ENCODE data around the gene ADAMTS4.

The ADAMTS4 gene

DNA sequence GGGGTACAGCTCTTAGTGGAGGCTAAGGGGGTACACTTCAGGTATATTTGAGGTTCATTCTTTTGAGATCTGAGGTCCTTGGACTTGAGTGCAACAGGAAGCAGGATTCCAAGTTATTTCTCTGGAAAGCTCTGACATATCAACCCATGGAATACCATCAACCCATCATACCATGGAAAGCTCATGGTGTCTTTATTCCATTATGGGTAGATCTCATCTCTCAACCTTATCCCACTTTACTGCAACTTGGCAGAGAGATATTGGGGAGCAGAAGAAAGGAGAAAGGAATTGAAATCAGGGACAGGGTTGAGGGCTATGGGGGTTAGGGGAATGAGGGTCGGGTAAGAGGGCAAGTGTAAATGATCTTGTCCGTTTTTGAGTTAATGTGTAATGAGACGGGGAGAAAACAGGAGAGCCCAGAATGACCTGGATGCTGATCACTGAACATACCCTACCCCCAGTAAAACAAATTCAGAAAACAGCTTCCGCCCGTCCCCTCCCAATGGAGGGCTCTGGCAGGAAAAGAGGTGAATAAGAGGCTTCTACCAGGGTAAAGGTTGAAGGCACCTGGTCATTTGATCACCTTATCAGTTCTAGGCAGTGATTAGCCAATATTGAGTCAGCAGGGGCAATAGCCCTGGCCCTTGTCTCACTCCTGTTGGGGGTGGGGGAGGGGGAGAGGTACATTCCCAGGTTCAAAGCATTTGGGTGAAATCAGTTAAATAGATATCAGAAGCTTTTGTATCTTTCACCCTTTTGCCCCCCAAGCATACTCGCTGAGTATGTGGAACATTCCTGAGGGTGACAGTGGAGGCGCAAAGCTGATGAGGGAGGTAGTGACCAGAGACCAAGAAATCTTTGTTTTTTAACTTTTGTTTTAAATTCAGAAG lies 25.2 kb upstream of the ADAMTS4 start:
- Mint-ChIP-seq H3K27ac (no peak overlapping the region), H3K27me3 (ENCODE audit: low read depth, poor library complexity) (peaks cover 14% of the 10 kb centered on the region), H3K9me3 (no peaks in the 10 kb centered on the region), H3K4me3 (no peak overlapping the region), H3K4me1 (peaks cover 52% of the 10 kb centered on the region), H3K36me3 (ENCODE audit: low read depth) (peaks cover 6% of the 10 kb centered on the region)
- DNase-seq: no peak
- TF ChIP-seq, protein P1, sequence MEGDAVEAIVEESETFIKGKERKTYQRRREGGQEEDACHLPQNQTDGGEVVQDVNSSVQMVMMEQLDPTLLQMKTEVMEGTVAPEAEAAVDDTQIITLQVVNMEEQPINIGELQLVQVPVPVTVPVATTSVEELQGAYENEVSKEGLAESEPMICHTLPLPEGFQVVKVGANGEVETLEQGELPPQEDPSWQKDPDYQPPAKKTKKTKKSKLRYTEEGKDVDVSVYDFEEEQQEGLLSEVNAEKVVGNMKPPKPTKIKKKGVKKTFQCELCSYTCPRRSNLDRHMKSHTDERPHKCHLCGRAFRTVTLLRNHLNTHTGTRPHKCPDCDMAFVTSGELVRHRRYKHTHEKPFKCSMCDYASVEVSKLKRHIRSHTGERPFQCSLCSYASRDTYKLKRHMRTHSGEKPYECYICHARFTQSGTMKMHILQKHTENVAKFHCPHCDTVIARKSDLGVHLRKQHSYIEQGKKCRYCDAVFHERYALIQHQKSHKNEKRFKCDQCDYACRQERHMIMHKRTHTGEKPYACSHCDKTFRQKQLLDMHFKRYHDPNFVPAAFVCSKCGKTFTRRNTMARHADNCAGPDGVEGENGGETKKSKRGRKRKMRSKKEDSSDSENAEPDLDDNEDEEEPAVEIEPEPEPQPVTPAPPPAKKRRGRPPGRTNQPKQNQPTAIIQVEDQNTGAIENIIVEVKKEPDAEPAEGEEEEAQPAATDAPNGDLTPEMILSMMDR (IDR thresholded peaks at IDR 0.05): no peak

DNA sequence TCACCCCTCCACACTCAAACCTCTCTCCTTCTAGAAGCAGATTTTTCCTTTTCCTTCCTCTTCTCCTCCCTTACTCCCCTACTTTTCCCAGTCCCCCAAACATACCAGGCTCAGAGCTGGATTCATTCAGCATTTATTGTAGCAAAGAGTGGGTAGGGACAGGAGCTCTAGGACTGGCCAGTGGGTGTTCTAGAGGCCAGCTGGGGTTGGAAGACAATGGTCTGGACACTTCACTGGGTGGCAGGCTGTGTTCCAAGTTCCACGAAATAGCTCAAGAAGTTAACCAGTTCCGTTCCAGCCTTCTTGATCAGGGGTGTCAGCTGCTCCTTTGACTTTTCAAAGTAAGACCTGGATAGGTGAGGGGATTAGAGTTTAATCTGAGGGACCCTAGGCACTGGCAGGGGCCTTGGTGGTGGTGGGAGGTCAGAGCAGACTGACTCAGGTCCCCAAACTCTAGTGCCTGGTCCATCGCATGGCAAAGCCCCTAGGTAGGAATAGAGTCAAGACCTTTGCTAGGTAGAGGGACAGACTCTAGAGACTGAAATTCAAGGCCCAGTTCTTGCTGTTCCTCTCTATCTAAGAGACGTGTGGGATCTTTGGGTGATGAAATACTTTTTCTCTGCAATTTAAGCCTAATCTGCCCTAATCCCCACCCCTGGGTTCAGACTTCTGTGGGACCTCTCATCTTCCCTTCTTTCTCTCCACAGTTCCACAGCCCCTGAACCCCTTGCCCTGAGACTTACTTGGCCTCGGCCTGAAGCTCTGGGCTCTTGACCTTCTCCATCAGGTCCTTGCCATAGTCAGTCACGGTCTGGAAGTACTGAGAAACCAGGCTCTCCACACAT lies 23.5 kb upstream of the ADAMTS4 start:
- H3K4me3 Mint-ChIP-seq: no peak overlapping the region
- H3K9me3 Mint-ChIP-seq: no peaks in the 10 kb centered on the region
- no peak overlapping the region for H3K27ac Mint-ChIP-seq
- DNase-seq: no peak
- H3K36me3 Mint-ChIP-seq (ENCODE audit: low read depth): no peaks in the 10 kb centered on the region
- H3K27me3 Mint-ChIP-seq (ENCODE audit: low read depth, poor library complexity): peaks cover 10% of the 10 kb centered on the region
- TF ChIP-seq, protein P1 (IDR thresholded peaks at IDR 0.05): no peak
- H3K4me1 Mint-ChIP-seq: peaks cover 61% of the 10 kb centered on the region

DNA sequence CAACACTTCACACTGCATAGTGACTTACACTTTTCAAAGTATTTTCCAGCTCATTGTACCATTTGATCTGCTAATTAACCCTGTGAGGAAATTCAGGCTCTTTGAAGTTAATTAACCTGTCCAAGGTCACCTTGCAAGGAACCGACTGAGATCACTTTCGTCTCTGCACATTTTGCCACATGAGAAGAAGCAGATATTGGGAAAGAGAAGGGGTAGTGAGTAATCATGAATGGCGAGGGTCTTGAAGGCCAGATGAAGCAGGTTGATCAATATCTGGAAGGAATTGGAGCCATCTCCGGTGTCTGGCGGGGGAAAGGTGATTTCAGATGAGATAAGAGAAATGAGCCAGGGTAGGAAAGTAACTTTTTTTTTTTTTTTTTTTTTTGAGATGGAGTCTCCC lies 21.1 kb upstream of the ADAMTS4 start:
- Mint-ChIP-seq H3K9me3 (no peaks in the 10 kb centered on the region), H3K4me3 (no peak overlapping the region), H3K27ac (no peak overlapping the region), H3K36me3 (ENCODE audit: low read depth) (peaks cover 3% of the 10 kb centered on the region), H3K27me3 (ENCODE audit: low read depth, poor library complexity) (peaks cover 10% of the 10 kb centered on the region), H3K4me1 (peaks cover 50% of the 10 kb centered on the region)
- TF ChIP-seq, protein P1 (IDR thresholded peaks at IDR 0.05): no peak
- DNase-seq: no peak

DNA sequence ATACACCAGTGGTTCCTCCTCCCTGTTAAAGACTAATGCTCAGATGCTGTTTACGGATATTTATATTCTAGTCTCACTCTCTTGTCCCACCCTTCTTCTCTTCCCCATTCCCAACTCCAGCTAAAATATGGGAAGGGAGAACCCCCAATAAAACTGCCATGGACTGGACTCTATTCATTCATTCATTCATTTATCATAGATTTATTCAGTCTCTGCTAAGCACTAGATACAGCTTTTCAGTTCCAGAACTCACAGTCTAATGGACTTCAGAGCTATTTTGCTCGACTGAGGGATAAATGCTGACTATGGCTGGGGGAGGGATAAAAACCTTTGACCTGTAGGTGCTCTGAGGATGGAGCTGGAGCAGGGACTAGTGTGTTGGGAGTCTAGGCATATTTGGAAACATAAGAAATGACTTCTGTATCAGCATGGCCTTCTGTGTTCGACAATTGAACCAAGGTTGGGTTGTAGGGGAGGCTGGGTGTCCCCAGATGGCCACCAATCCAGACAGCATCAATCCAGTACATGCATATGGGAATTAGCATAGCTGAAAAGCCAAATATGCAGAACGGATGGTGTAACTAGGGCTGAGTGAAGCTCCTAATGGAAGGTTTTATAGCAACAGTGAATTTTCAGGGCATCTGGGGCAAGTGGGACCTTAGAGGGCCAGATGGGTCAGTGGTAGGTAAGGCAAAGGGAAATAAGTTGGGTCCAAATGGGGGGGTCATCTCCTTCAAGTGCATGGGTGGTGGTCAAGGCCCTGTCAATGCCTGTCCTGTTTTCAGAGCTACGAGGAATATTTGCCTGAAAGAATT lies 20.4 kb upstream of the ADAMTS4 start:
- H3K36me3 Mint-ChIP-seq (ENCODE audit: low read depth): peaks cover 8% of the 10 kb centered on the region
- H3K9me3 Mint-ChIP-seq: no peaks in the 10 kb centered on the region
- H3K27ac Mint-ChIP-seq: no peak overlapping the region
- H3K4me3 Mint-ChIP-seq: no peak overlapping the region
- no peak for DNase-seq
- TF ChIP-seq, protein P1 (IDR thresholded peaks at IDR 0.05): no peak
- H3K4me1 Mint-ChIP-seq: peaks cover 50% of the 10 kb centered on the region
- H3K27me3 Mint-ChIP-seq (ENCODE audit: low read depth, poor library complexity): peaks cover 10% of the 10 kb centered on the region

DNA sequence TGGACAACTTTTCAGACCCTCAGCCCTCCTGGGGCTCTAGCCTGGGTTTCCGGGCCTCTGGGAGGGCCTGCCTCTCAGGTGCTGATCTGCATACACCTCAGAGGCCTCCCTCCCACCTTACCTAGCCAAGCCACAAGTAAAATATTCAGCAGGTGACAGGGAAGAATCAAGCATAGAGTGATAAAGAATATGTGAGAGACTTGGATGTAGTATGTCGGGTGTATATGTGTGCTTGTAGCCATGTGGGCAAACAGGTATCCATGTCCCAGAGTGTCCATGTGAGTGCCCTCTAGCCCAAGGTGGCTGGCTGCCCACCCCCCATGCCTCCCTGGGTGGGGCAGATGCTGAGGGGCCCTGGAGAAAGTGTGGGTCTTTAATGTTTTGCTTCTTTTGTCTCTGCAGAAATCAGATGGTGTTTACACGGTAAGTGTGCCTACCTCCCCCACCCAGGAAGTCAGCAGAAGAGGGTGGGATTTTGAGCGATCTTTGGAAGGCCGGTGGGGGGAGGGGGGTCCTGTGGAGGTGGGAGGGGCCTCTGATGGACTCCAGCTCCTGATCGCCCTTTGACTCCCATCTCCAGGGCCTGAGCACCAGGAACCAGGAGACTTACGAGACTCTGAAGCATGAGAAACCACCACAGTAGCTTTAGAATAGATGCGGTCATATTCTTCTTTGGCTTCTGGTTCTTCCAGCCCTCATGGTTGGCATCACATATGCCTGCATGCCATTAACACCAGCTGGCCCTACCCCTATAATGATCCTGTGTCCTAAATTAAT lies 19.6 kb upstream of the ADAMTS4 start:
- Mint-ChIP-seq H3K36me3 (ENCODE audit: low read depth) (peaks cover 16% of the 10 kb centered on the region), H3K9me3 (no peaks in the 10 kb centered on the region), H3K4me1 (peaks cover 42% of the 10 kb centered on the region), H3K4me3 (no peak overlapping the region), H3K27me3 (ENCODE audit: low read depth, poor library complexity) (peaks cover 10% of the 10 kb centered on the region), H3K27ac (no peak overlapping the region)
- DNase-seq: no peak
- TF ChIP-seq, protein P1 (IDR thresholded peaks at IDR 0.05): no peak
